Spinal cord (tissue), 10 donors: ENCODE results near the gene FNBP1. TPM values are rescaled to one million over a fixed set of nuclear protein-coding genes. Genes with fewer than 3 reads are reported as not detected.
A peak's percentile ranks its signal among the peaks of the same experiment; 100 is the strongest.

ENCODE experiments used
- DNase-seq, 6 donors: peaks; one replicate each; pipeline versions ENCODE4 v3.0.0 to v3.0.0-alpha.2; 2013 to 2015; ENCODE audit warnings: low spot score in 6 of 6, low read depth in 4 of 6
- H3K27ac ChIP-seq: one replicate; pipeline ENCODE4 v1.5.1; 2013; ENCODE audit warnings: low read depth, low read length, control low read depth
- H3K27me3 ChIP-seq: one replicate; pipeline ENCODE4 v1.6.1; 2013; ENCODE audit warnings: low read length; ENCODE audit not compliant: control insufficient read depth, insufficient read depth
- H3K36me3 ChIP-seq: one replicate; pipeline ENCODE4 v1.6.1; 2013; ENCODE audit warnings: low read length; ENCODE audit not compliant: control insufficient read depth, insufficient read depth
- H3K4me1 ChIP-seq: one replicate; pipeline ENCODE4 v1.6.1; 2013; ENCODE audit warnings: low read length; ENCODE audit not compliant: control insufficient read depth, insufficient read depth
- H3K4me3 ChIP-seq: one replicate; pipeline ENCODE4 v1.5.1; 2013; ENCODE audit warnings: low read depth, low read length, control low read depth
- H3K9me3 ChIP-seq: one replicate; pipeline ENCODE4 v1.6.1; 2013; ENCODE audit warnings: low read length; ENCODE audit not compliant: control insufficient read depth, insufficient read depth
- WGBS: methylation state at CpG from one replicate; pipeline ENCODE4 v1.1.5; 2013; ENCODE audit warnings: missing lambda C conversion rate; ENCODE audit not compliant: insufficient coverage; 5-methylcytosine and 5-hydroxymethylcytosine counted together
- polyA plus RNA-seq, 2 donors: library from polyadenylated mRNA; unstranded; fragments of 120-200 nt; gene quantifications; one replicate each; pipeline ENCODE4 v1.2.1, GENCODE V29; 2013; ENCODE audit not compliant: insufficient read length in 2 of 2
- total RNA-seq, 2 donors: library from RNA; depleted of rRNA in 1 of 2; stranded (reverse); fragments of 120-200 nt in 1 of 2; fragments of >200 nt in 1 of 2; gene quantifications; one replicate each; pipeline versions ENCODE4 v1.2.3 to v1.2.4, GENCODE V29; 2013 to 2014
- donor health status: healthy.

FNBP1 gene
- total and polyA plus RNA-seq, 4 donors: 47.8 to 105 (median 79.2) TPM

- no peaks in the 10 kb centered on the region for H3K27me3 ChIP-seq
- no peak overlapping the region for H3K4me3 ChIP-seq
- no peak overlapping the region for H3K27ac ChIP-seq
- no peaks in the 10 kb centered on the region for H3K9me3 ChIP-seq
- peaks cover 14% of the 10 kb centered on the region for H3K4me1 ChIP-seq
- no peak for DNase-seq
- H3K36me3 ChIP-seq: no peaks in the 10 kb centered on the region
- no CpG with 5 or more reads among the region's 3 CpGs for WGBS
These were observed 7.5 kb upstream of the FNBP1 start for GRCh38 chr9:130050462-130050861.

DNA sequence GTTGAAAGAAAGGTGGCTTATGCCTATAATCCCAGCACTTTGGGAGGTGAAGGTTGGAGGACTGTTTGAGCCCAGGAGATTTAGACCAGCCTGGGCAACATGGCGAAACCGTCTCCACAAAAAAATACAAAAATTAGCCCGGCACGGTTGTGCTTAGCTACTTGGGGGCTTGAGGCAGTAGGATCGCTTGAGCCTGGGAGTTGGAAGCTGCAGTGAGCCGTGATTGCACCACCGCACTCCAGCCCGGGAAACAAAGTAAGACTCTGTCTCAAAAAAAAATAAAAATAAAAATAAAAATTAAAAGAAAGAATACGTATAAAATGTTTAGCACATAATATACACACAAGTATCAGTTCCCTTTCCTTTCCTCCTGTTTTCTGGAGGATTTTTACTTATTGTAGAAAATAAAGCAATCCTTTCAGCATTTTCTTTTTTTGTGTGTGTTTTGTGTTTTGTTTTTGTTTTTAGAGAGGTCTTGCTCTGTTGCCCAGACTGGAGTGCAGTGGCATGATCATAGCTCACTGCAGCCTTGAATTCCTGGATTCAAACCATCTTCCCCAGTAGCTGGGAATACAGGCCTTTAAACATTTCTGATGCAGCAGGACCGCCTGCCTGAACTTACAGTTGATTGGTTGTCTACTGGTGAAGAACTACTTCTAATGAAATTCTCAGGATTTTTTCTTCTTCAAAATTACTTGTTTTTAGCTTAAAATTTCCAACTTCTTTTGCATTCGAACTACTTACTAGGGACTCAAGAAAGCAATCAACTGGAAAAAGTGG is 6.6 kb upstream of the FNBP1 start:
- Histone ChIP-seq H3K27me3 (no peaks in the 10 kb centered on the region), H3K4me1 (peaks cover 9% of the 10 kb centered on the region), H3K27ac (no peak overlapping the region), H3K9me3 (no peaks in the 10 kb centered on the region), H3K36me3 (no peaks in the 10 kb centered on the region), H3K4me3 (no peak overlapping the region)
- DNase-seq: no peak
- 85% methylated on average over 2 of the region's 11 CpGs for WGBS

DNA sequence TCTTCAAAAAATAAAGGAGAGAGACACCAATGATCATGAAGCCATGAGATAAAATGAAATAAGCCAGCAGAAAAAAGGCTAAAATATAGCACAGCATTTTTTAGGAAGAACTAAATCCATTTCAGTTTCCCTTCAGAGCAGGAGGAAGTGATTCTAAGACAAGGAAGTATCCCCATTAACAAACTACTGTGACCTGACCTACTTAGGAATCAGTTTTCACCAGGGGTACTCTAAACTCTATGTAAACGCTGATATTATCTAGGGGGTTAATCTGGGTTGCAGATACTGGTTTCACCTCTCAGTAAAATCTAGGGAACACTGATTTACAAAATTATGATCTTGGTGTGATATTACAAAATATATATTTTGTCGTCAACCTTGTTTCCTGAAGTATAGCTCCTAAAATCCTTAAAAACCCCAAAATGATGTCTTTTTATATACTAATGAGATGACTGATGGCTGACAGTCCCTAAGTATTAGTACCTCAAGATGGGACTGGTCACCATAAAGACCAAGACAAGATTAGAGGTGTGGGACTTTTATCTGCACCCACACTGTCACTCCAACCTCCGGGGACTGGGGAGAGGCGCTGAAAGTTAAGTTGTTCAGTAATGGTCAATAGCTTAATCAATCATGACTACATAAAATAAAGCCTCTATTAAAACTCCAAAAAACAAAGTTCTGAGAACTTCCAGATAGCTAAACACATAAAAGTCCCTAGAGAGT is 2.9 kb upstream of the FNBP1 start:
- WGBS: no CpG with 5 or more reads among the region's 4 CpGs

DNA sequence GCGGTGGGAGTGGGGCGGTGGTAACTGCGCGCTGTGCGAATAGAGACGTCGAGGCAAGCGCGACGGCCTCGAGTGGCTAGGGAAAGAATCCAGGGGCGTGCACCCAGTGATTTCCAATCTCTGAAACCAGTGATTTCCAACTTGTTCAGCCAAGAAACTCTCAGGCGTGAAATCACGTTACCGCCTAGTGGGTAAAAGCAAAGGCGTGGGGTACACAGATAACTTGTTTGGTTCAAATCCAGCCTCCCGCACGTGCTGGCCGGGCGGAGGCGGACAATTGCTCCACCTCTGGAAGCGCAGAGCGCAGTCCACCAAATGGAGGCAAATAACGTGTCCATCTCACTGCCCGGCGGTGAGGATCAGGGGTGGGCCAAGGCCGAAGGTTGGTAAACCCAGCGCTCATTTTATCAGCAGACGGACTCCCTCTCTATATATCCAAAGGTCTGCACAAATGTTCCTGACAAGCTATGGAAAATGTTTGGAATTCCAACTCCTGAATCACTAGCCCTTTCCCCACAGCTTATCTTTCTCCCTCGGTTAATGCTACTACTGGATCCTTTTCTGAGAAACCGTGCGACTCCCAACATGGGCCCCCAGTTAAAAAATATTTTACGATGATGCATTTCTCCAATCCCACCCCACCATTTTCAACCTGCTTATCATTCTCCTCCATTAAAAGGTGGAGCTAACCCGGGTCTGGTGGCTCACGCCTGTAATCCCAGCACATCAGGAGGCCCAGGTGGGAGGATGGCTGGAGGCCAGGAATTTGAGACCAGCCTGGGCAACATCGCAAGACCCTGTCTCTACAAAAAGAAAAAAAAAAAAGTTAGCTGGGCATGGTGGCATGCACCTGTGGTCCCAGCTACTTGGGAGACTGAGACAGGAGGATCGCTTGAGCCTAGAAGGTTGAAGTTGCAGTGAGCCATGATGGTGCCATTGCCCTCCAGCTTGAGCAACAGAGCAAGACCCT is 950 bp upstream of the FNBP1 start:
- H3K36me3 ChIP-seq: no peaks in the 10 kb centered on the region
- H3K4me1 ChIP-seq: peaks cover 23% of the 10 kb centered on the region
- WGBS: 12% methylated on average over 30 of the region's 37 CpGs
- H3K4me3 ChIP-seq: peak overlapping the region; percentile 75
- no peak for DNase-seq
- H3K27me3 ChIP-seq: no peaks in the 10 kb centered on the region
- peak overlapping the region; percentile 79 for H3K27ac ChIP-seq
- H3K9me3 ChIP-seq: no peaks in the 10 kb centered on the region

More for the DNA sequence above, 2.9 kb upstream of the FNBP1 start:
- Histone ChIP-seq H3K27ac (no peak overlapping the region), H3K36me3 (no peaks in the 10 kb centered on the region), H3K27me3 (no peaks in the 10 kb centered on the region), H3K4me1 (peaks cover 12% of the 10 kb centered on the region), H3K9me3 (no peaks in the 10 kb centered on the region), H3K4me3 (no peak overlapping the region)
- DNase-seq: no peak

DNA sequence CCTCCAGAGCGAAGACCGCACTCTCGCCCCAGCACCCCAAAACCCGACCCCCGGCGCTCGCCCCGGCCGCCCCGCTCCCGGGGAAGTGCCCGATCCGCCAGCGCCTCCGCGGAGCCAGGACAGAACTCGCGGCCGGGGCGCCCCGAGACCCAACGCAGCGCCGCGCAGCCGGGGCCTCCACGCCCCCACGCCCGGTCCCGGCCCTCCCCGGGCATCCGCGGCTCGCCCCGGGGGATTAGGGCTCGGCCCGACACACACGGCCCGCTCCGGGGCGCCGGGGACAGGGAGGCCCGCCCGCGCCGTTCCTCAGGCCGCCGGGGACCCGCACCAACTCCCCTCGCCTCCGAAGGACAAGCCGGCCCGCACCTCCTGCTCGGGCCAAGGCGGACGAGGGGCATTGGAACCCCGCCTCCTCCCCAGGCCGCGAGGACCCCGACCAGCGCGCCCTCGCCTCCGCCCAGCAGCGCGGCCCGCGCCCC is 544 bp downstream of the FNBP1 start:
- no peak for DNase-seq
- no peaks in the 10 kb centered on the region for H3K27me3 ChIP-seq
- peaks cover 23% of the 10 kb centered on the region for H3K4me1 ChIP-seq
- H3K9me3 ChIP-seq: no peaks in the 10 kb centered on the region
- H3K4me3 ChIP-seq: peak overlapping the region; percentile 85
- peak overlapping the region; percentile 83 for H3K27ac ChIP-seq
- H3K36me3 ChIP-seq: no peaks in the 10 kb centered on the region
- under 1% methylated on average over 68 of the region's 68 CpGs for WGBS

- H3K4me1 ChIP-seq: peaks cover 26% of the 10 kb centered on the region
- no peaks in the 10 kb centered on the region for H3K27me3 ChIP-seq
- DNase-seq: peak in 2 of 6 donors; percentile 47 to 55
- H3K36me3 ChIP-seq: no peaks in the 10 kb centered on the region
- H3K27ac ChIP-seq: peak overlapping the region; percentile 83
- H3K9me3 ChIP-seq: no peaks in the 10 kb centered on the region
- 0% methylated on average over 30 of the region's 31 CpGs for WGBS
- H3K4me3 ChIP-seq: peak overlapping the region; percentile 85
These were observed 1.2 kb downstream of the FNBP1 start for GRCh38 chr9:130041648-130042405.

DNA sequence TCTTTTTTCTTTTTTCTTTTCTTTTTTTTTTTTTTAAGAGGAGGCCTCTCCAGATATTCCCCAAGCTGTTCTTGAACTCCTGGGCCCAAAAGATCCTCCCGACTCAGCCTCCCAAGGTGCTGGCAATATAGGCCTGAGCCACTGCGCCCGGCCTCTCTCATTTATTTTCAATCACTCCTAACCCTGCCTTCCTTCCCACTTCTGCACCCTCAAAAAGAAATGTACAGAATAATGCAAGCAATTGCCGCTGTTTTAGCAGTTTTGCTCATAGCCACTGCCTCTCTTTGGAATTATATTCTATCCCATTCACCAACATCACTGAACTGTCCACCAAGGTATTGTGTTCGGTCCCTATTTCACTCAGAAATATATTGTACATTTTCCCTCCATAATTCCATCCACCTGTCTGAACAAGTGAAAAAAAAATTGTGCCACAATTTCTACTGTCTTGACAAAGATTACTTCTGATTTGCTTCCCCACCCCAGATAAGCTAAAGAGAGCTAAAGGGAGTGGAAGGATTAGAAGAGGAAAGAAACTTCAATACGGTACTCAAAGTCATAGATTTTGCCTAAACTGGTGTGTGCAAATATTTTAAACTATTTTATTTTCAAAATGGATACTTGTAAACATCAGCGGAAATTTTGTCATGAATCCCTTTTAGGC is 1.9 kb downstream of the FNBP1 start:
- H3K27ac ChIP-seq: no peak overlapping the region
- H3K4me1 ChIP-seq: peaks cover 26% of the 10 kb centered on the region
- no peaks in the 10 kb centered on the region for H3K36me3 ChIP-seq
- no peaks in the 10 kb centered on the region for H3K27me3 ChIP-seq
- no peaks in the 10 kb centered on the region for H3K9me3 ChIP-seq
- H3K4me3 ChIP-seq: peak overlapping the region; percentile 85
- DNase-seq: no peak
- 81% methylated on average over 4 of the region's 7 CpGs for whole genome bisulfite sequencing

DNA sequence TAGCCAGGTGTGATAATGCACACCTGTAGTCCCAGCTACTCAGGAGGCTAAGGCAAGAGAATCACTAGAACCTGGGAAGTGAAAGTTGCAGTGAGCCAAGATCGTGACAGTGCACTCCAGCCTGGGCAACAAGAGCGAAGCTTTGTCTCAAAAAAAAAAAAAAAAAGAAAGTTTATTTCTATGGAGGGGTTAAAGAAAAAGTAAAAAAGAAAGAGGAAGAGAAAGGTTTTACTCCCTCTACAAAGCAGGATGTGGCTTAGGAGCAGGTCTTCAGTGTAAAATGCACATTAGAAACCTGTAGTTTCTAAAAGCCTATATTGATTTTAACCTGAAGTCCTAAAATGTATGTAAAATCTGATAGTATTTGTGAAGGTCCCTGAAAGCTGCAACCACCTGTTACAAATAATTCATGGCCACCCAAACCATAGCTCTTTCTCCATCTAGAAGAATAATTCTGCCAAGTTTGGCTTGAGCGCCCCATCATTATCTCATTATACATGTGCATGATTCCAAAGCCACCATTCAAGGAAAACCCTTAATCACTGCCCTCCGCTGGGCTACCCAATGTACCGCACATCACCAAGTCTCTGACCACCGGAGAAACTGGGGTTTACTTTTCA is 3.4 kb downstream of the FNBP1 start:
- DNase-seq: no peak
- H3K27ac ChIP-seq: no peak overlapping the region
- H3K36me3 ChIP-seq: no peaks in the 10 kb centered on the region
- no peaks in the 10 kb centered on the region for H3K9me3 ChIP-seq
- H3K4me3 ChIP-seq: no peak overlapping the region
- 55% methylated on average over 4 of the region's 6 CpGs for WGBS
- no peaks in the 10 kb centered on the region for H3K27me3 ChIP-seq
- peaks cover 26% of the 10 kb centered on the region for H3K4me1 ChIP-seq
